Measurements from ENCODE around the gene PDLIM1.

DNA sequence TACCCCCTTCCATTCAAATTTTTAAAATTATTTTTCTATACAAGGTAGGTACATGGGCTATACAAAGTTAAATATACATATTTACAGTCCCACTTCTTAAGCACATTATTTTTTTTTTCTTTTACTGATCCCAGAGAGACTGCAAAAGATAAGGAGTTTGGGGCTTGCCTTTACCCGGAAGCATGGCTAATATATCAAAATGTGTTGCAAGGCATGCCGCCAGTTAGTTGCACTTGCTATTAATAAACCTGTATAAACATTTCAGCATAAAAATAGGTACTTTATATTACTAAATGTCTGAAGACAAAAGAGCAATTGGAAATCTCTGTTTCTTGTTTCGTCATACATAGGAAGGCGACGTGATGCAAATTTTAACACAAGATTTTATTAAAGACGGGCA lies 21.5 kb upstream of the PDLIM1 start:
- TF ChIP-seq, protein P1, sequence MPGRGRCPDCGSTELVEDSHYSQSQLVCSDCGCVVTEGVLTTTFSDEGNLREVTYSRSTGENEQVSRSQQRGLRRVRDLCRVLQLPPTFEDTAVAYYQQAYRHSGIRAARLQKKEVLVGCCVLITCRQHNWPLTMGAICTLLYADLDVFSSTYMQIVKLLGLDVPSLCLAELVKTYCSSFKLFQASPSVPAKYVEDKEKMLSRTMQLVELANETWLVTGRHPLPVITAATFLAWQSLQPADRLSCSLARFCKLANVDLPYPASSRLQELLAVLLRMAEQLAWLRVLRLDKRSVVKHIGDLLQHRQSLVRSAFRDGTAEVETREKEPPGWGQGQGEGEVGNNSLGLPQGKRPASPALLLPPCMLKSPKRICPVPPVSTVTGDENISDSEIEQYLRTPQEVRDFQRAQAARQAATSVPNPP (CRISPR knock-in tag; IDR thresholded peaks at IDR 0.05): no peak
- TF ChIP-seq, protein P2, sequence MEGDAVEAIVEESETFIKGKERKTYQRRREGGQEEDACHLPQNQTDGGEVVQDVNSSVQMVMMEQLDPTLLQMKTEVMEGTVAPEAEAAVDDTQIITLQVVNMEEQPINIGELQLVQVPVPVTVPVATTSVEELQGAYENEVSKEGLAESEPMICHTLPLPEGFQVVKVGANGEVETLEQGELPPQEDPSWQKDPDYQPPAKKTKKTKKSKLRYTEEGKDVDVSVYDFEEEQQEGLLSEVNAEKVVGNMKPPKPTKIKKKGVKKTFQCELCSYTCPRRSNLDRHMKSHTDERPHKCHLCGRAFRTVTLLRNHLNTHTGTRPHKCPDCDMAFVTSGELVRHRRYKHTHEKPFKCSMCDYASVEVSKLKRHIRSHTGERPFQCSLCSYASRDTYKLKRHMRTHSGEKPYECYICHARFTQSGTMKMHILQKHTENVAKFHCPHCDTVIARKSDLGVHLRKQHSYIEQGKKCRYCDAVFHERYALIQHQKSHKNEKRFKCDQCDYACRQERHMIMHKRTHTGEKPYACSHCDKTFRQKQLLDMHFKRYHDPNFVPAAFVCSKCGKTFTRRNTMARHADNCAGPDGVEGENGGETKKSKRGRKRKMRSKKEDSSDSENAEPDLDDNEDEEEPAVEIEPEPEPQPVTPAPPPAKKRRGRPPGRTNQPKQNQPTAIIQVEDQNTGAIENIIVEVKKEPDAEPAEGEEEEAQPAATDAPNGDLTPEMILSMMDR (CRISPR knock-in tag; IDR thresholded peaks at IDR 0.05): no peak
- TF ChIP-seq HMG20B (CRISPR knock-in tag; conservative IDR thresholded peaks at IDR 0.05) (no peak), POLR2A (IDR thresholded peaks at IDR 0.05; ENCODE audit: insufficient read depth in 1 of 2, low read depth in 2 of 2, low read length in 2 of 2) (no peak)
